ENCODE data around the gene MORN1.

DNA sequence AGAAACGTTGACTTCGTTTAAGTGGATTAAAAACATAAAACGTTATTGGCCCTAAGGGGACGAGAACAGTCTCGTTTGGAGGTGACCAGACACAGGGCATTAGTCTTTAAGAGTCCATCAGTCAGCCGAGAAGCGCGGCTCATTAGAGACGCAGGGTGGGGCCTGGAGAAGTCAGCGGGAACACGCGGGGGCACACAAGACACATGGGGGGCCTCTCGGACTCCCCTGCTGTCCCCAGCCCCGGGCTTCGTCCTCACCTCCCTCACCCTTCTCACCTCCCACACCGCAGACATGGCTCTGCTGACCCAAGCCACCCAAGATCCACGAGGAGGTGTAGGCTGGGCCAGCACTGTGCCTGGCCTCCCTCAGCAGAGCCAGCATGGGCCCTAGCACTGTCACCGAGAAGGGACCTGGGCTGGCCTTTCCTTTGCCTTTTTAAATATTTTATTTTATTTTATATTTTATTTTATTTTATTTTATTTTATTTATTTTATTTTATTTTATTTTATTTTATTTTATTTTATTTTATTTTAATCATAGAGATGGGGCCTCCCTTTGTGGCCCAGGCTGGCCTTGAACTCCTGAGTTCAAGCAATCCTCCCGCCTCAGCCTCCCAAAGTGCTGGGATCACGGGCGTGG, 48.9 kb downstream of the MORN1 start:
- TF ChIP-seq, protein P1, sequence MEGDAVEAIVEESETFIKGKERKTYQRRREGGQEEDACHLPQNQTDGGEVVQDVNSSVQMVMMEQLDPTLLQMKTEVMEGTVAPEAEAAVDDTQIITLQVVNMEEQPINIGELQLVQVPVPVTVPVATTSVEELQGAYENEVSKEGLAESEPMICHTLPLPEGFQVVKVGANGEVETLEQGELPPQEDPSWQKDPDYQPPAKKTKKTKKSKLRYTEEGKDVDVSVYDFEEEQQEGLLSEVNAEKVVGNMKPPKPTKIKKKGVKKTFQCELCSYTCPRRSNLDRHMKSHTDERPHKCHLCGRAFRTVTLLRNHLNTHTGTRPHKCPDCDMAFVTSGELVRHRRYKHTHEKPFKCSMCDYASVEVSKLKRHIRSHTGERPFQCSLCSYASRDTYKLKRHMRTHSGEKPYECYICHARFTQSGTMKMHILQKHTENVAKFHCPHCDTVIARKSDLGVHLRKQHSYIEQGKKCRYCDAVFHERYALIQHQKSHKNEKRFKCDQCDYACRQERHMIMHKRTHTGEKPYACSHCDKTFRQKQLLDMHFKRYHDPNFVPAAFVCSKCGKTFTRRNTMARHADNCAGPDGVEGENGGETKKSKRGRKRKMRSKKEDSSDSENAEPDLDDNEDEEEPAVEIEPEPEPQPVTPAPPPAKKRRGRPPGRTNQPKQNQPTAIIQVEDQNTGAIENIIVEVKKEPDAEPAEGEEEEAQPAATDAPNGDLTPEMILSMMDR (conservative IDR thresholded peaks at IDR 0.05; ENCODE audit: low read length): no peak
- no peak for TF ChIP-seq EZH2phosphoT487 (IDR thresholded peaks at IDR 0.05; ENCODE audit: borderline replicate concordance)
